HepG2 (cell line): ENCODE results near the gene PRELP. TPM values are rescaled to one million over a fixed set of nuclear protein-coding genes. Genes with fewer than 3 reads are reported as not detected.

Experiments used
- DR1 ChIP-seq: sonication (generic); formaldehyde crosslinking; IDR thresholded peaks from 2 replicates; pipeline ENCODE4 v1.8.0; 2021; ENCODE audit warnings: mild to moderate bottlenecking, missing genetic modification reagents, inconsistent platforms
- E2F1 ChIP-seq: sonication (generic); formaldehyde crosslinking; IDR thresholded peaks from 2 replicates; pipeline ENCODE4 v1.5.0; 2020; ENCODE audit warnings: missing genetic modification reagents
- HDAC2 ChIP-seq: sonication (generic); formaldehyde crosslinking; IDR thresholded peaks from 2 replicates; pipeline ENCODE4 v1.4.0; 2020; ENCODE audit warnings: missing genetic modification reagents
- ISX ChIP-seq: sonication (generic); formaldehyde crosslinking; conservative IDR thresholded peaks from 2 replicates; pipeline ENCODE4 v1.5.0; 2020; ENCODE audit warnings: missing genetic modification reagents
- TFDP2 ChIP-seq: sonication (generic); formaldehyde crosslinking; IDR thresholded peaks from 2 replicates; pipeline ENCODE4 v1.4.0; 2020; ENCODE audit warnings: missing genetic modification reagents
- ZBTB40 ChIP-seq, 2 experiments: fragments of 450-650 bp in 1 of 2; sonication (generic) in 1 of 2; formaldehyde crosslinking in 1 of 2; IDR thresholded peaks; 2 replicates each; pipeline versions ENCODE4 v1.6.1 to v1.8.0; 2016 to 2022; ENCODE audit warnings: antibody characterized with exemption in 1 of 2, mild to moderate bottlenecking in 1 of 2, missing genetic modification reagents in 1 of 2
- ZBTB43 ChIP-seq: sonication (generic); formaldehyde crosslinking; conservative IDR thresholded peaks from 2 replicates; pipeline ENCODE4 v1.4.0; 2020; ENCODE audit warnings: missing genetic modification reagents
- ZNF280D ChIP-seq: sonication (generic); formaldehyde crosslinking; IDR thresholded peaks from 2 replicates; pipeline ENCODE4 v1.5.1; 2020; ENCODE audit warnings: mild to moderate bottlenecking, missing genetic modification reagents
- ZNF331 ChIP-seq: sonication (generic); formaldehyde crosslinking; IDR thresholded peaks from 2 replicates; pipeline ENCODE4 v1.4.0; 2020; ENCODE audit warnings: missing genetic modification reagents
- ZNF780A ChIP-seq: sonication (generic); formaldehyde crosslinking; IDR thresholded peaks from 2 replicates; pipeline ENCODE4 v1.8.0; 2022; ENCODE audit warnings: mild to moderate bottlenecking, missing genetic modification reagents, moderate library complexity
- ZSCAN22 ChIP-seq: sonication (generic); formaldehyde crosslinking; IDR thresholded peaks from 2 replicates; pipeline ENCODE4 v1.4.0; 2020; ENCODE audit warnings: mild to moderate bottlenecking, missing genetic modification reagents
- ZSCAN31 ChIP-seq: sonication (generic); formaldehyde crosslinking; IDR thresholded peaks from 2 replicates; pipeline ENCODE4 v1.5.0; 2020; ENCODE audit warnings: low read depth, mild to moderate bottlenecking, missing genetic modification reagents
- polyA plus RNA-seq, 8 experiments: library from polyadenylated mRNA; depleted of rRNA in 3 of 8; stranded (reverse) in 7 of 8; unstranded in 1 of 8; fragments of >200 nt; fragmentation: Illumina TruSeq in 4 of 8; extraction: Trizol in 4 of 8; gene quantifications; 2 replicates each; pipeline versions ENCODE4 v1.2.1 to v1.2.3, GENCODE V29; 2011 to 2016; ENCODE audit warnings: low read depth in 4 of 8, missing spikeins in 1 of 8, mixed read lengths in 1 of 8; ENCODE audit not compliant: insufficient read depth in 1 of 8
- total RNA-seq, 5 experiments: library from RNA; depleted of rRNA; stranded (reverse); fragments of >200 nt; fragmentation: Illumina TruSeq; extraction: Trizol; gene quantifications; 2 replicates each; pipeline ENCODE4 v1.2.3, GENCODE V29; 2016; ENCODE audit warnings: low read depth in 1 of 5

PRELP gene
- total and polyA plus RNA-seq, 2 of the 13 experiments (the other 11 are each of a cell fraction or from before 2014, with no cell fraction given), result not detected

- no peak for TF ChIP-seq ZBTB40 (IDR thresholded peaks at IDR 0.05)
- no peak for TF ChIP-seq ZBTB40 (CRISPR knock-in tag; IDR thresholded peaks at IDR 0.05)
- no peak for TF ChIP-seq DR1 (CRISPR knock-in tag)
- TF ChIP-seq E2F1 (CRISPR knock-in tag), result no peak
- no peak for TF ChIP-seq ZNF331 (CRISPR knock-in tag)
- TF ChIP-seq ZSCAN22 (CRISPR knock-in tag), result no peak
- TF ChIP-seq ZSCAN31 (CRISPR knock-in tag), result no peak
- TF ChIP-seq ISX (CRISPR knock-in tag), result no peak
- no peak for TF ChIP-seq TFDP2 (CRISPR knock-in tag)
- no peak for TF ChIP-seq ZNF780A (CRISPR knock-in tag)
- no peak for TF ChIP-seq ZBTB43 (CRISPR knock-in tag)
- no peak for TF ChIP-seq HDAC2
- TF ChIP-seq ZNF280D (CRISPR knock-in tag), result no peak
Measured at GRCh38 chr1:203465146-203465798, 10.3 kb upstream of the PRELP start (continued).
